SK-N-SH (cell line): ENCODE data around the gene ARHGEF39. TPM values are rescaled to one million over a fixed set of nuclear protein-coding genes. Genes with fewer than 3 reads are reported as not detected.

Experiments used
- CTCF ChIA-PET: fragments of 300-600, 350-600 bp; formaldehyde crosslinking; extraction: SDS; loops from one replicate; lab custom pipeline; 2021; lab: Yijun Ruan, JAX
- POLR2A ChIA-PET: fragments of 350-600 bp; sonication (Branson Sonifier 250); formaldehyde crosslinking; extraction: SDS; loops from one replicate; lab custom pipeline; 2020; ENCODE audit warnings: antibody characterized with exemption, inconsistent platforms; lab: Yijun Ruan, JAX
- DNase-seq: peaks from one replicate; pipeline ENCODE4 v3.0.0; 2012
- H2AFZ ChIP-seq: fragments of 200-600 bp; sonication (generic); 2 replicates; pipeline ENCODE4 v1.8.1; 2016; ENCODE audit warnings: antibody characterized with exemption, mild to moderate bottlenecking, low read depth
- H3F3A ChIP-seq: fragments of 200-600 bp; sonication (generic); replicated peaks from 2 replicates; pipeline ENCODE3; 2016; ENCODE audit warnings: antibody characterized with exemption, mild to moderate bottlenecking; ENCODE audit not compliant: insufficient read depth
- H3K27ac ChIP-seq, 2 experiments: fragments of 200-500 bp in 1 of 2; fragments of 200-600 bp in 1 of 2; sonication (Bioruptor generic) in 1 of 2; sonication (generic), shearing (Covaris generic) in 1 of 2; 2 replicates each; pipeline versions ENCODE4 v1.5.1 to v1.6.1; 2014 to 2016; ENCODE audit warnings: low read depth in 2 of 2, inconsistent platforms in 1 of 2, low read length in 1 of 2, mild to moderate bottlenecking in 1 of 2, mixed read lengths in 1 of 2
- H3K27me3 ChIP-seq: fragments of 200-600 bp; sonication (generic), shearing (Covaris generic); 2 replicates; pipeline ENCODE4 v1.6.1; 2016; ENCODE audit warnings: mixed run types; ENCODE audit not compliant: insufficient read depth
- H3K36me3 ChIP-seq, 2 experiments: fragments of 200-500 bp in 1 of 2; fragments of 200-600 bp in 1 of 2; sonication (Bioruptor generic) in 1 of 2; sonication (generic) in 1 of 2; replicated peaks in 1 of 2; 2 replicates each; pipeline versions ENCODE3 to v1.5.1; 2014 to 2016; ENCODE audit warnings: low read length in 1 of 2, mild to moderate bottlenecking in 1 of 2; ENCODE audit not compliant: insufficient read depth in 2 of 2, control insufficient read depth in 1 of 2
- H3K4me1 ChIP-seq, 2 experiments: fragments of 200-500 bp in 1 of 2; fragments of 200-600 bp in 1 of 2; sonication (Bioruptor generic) in 1 of 2; sonication (generic), shearing (Covaris generic) in 1 of 2; 2 replicates each; pipeline versions ENCODE4 v1.5.1 to v1.6.1; 2014 to 2016; ENCODE audit warnings: low read depth in 1 of 2, low read length in 1 of 2, mixed run types in 1 of 2; ENCODE audit not compliant: insufficient read depth in 2 of 2, control insufficient read depth in 1 of 2
- H3K4me2 ChIP-seq: fragments of 200-600 bp; sonication (generic), shearing (Covaris generic); 2 replicates; pipeline ENCODE4 v1.6.1; 2017; ENCODE audit warnings: mixed run types
- H3K4me3 ChIP-seq, 2 experiments: fragments of 200-500 bp in 1 of 2; fragments of 200-600 bp in 1 of 2; sonication (Bioruptor generic) in 1 of 2; sonication (generic), shearing (Covaris generic) in 1 of 2; 2 replicates each; pipeline versions ENCODE4 v1.5.1 to v1.8.1; 2014 to 2016; ENCODE audit warnings: low read depth in 2 of 2, inconsistent platforms in 1 of 2, low read length in 1 of 2, mild to moderate bottlenecking in 1 of 2, mixed read lengths in 1 of 2, moderate library complexity in 1 of 2
- H3K79me2 ChIP-seq: fragments of 200-600 bp; sonication (generic); 2 replicates; pipeline ENCODE4 v1.8.1; 2017; ENCODE audit warnings: mild to moderate bottlenecking; ENCODE audit not compliant: insufficient read depth
- H3K9ac ChIP-seq: fragments of 200-600 bp; sonication (generic); 2 replicates; pipeline ENCODE4 v1.6.1; 2017; ENCODE audit warnings: mixed run types
- H3K9me2 ChIP-seq: fragments of 200-600 bp; sonication (generic); 2 replicates; pipeline ENCODE4 v1.6.1; 2017; ENCODE audit warnings: mixed run types
- H3K9me3 ChIP-seq: fragments of 200-600 bp; sonication (generic); 2 replicates; pipeline ENCODE4 v1.6.1; 2017; ENCODE audit warnings: mixed run types, mild to moderate bottlenecking, moderate library complexity
- H4K20me1 ChIP-seq: fragments of 200-600 bp; sonication (generic); 2 replicates; pipeline ENCODE4 v1.6.1; 2017; ENCODE audit warnings: mild to moderate bottlenecking, mixed run types; ENCODE audit not compliant: insufficient read depth
- EP300 ChIP-seq, 2 experiments: IDR thresholded peaks; 2 replicates each; pipeline versions ENCODE4 v1.4.0 to v1.6.1; 2012; ENCODE audit warnings: borderline replicate concordance in 1 of 2, low read depth in 1 of 2, low read length in 1 of 2
- EZH2phosphoT487 ChIP-seq: fragments of 200-600 bp; sonication (generic); IDR thresholded peaks from 2 replicates; pipeline ENCODE4 v1.6.1; 2017; ENCODE audit warnings: low read depth, mixed run types, mild to moderate bottlenecking, antibody characterized with exemption, moderate library complexity, borderline replicate concordance
- FOSL2 ChIP-seq: IDR thresholded peaks from 2 replicates; pipeline ENCODE4 v1.4.0; 2012; ENCODE audit warnings: low read depth, mild to moderate bottlenecking, moderate library complexity, borderline replicate concordance
- GATA2 ChIP-seq: sonication (generic); formaldehyde crosslinking; IDR thresholded peaks from 2 replicates; pipeline ENCODE4 v1.5.0; 2020; ENCODE audit warnings: mild to moderate bottlenecking, missing genetic modification reagents
- IRF3 ChIP-seq: fragments of 150-350 bp; IDR thresholded peaks from 2 replicates; pipeline ENCODE4 v1.6.1; 2016; ENCODE audit warnings: mild to moderate bottlenecking, low read depth, low read length
- MAX ChIP-seq: IDR thresholded peaks from 2 replicates; pipeline ENCODE4 v1.4.0; 2012; ENCODE audit warnings: low read depth
- MXI1 ChIP-seq: IDR thresholded peaks from 2 replicates; pipeline ENCODE4 v1.6.1; 2012; ENCODE audit warnings: mild to moderate bottlenecking, low read depth, low read length, improper control_type of control experiment
- POLR2AphosphoS5 ChIP-seq: IDR thresholded peaks from 2 replicates; pipeline ENCODE4 v1.6.1; 2012; ENCODE audit warnings: low read depth, low read length
- RAD21 ChIP-seq: IDR thresholded peaks from 2 replicates; pipeline ENCODE4 v1.6.1; 2012; ENCODE audit warnings: mild to moderate bottlenecking, low read length
- TAF1 ChIP-seq: IDR thresholded peaks from 2 replicates; pipeline ENCODE4 v1.6.1; 2012; ENCODE audit warnings: low read depth, mild to moderate bottlenecking, low read length, moderate library complexity, borderline replicate concordance
- USF2 ChIP-seq: fragments of 150-350 bp; IDR thresholded peaks from 2 replicates; pipeline ENCODE4 v1.6.1; 2017; ENCODE audit warnings: antibody characterized with exemption, low read length, low read depth, borderline replicate concordance
- YY1 ChIP-seq: IDR thresholded peaks from 2 replicates; pipeline ENCODE4 v1.4.0; 2012; ENCODE audit warnings: low read depth, mild to moderate bottlenecking
- ZBTB33 ChIP-seq: IDR thresholded peaks from 2 replicates; pipeline ENCODE4 v1.4.0; 2012; ENCODE audit warnings: low read depth, borderline replicate concordance
- WGBS: methylation state at CpG from one replicate; pipeline ENCODE4 v1.1.6; 2017; ENCODE audit warnings: low lambda C conversion rate; 5-methylcytosine and 5-hydroxymethylcytosine counted together
- polyA plus RNA-seq, 3 experiments: library from polyadenylated mRNA; depleted of rRNA; stranded (reverse); fragments of >200 nt; gene quantifications; 2 replicates each; pipeline ENCODE4 v1.2.3, GENCODE V29; 2012

The ARHGEF39 gene
- polyA plus RNA-seq, 1 of the 3 experiments (the other 2 are of a cell fraction), result 4.9 TPM

- Histone ChIP-seq H3K9me3 (no peaks in the 10 kb centered on the region), H3K36me3 (peaks cover 6 to 7% of the 10 kb centered on the region in 2 experiments), H3K9me2 (no peaks in the 10 kb centered on the region), H3K4me2 (peak overlapping the region; percentile 91), H3K27me3 (no peaks in the 10 kb centered on the region), H3K79me2 (peaks cover 44% of the 10 kb centered on the region), H3K4me3 (peak overlapping the region; percentile 62 to 73), H2AFZ (peak overlapping the region; percentile 84), H3K9ac (peak overlapping the region; percentile 95), H4K20me1 (peaks cover 34% of the 10 kb centered on the region), H3F3A (peaks cover 56% of the 10 kb centered on the region), H3K27ac (peak overlapping the region; percentile 93 to 96), H3K4me1 (peaks cover 19 to 34% of the 10 kb centered on the region in 2 experiments; a peak in 3 of 4 replicates)
- ChIA-PET POLR2A (interaction anchor here (0.6 to 1.7 kb wide), 8 partner anchors 11 to 271 kb away, joined by 3 to 10 read pairs (median 4); partner anchors contain the start of genes CA9, CCDC107, CREB3 and RMRP), CTCF (interaction anchor here (0.9 to 2.7 kb wide), 11 partner anchors 15 to 83 kb away, joined by 3 to 21 read pairs (median 4); partner anchors contain the start of genes ARHGEF39, CCDC107 and RMRP)
- peak; percentile 90 for DNase-seq
- peak; percentile 9; the same call in 1 of the 2 replicates for TF ChIP-seq TAF1
- peak; percentile 51; the same call in 1 of the 2 replicates for TF ChIP-seq MAX
- no peak for TF ChIP-seq IRF3
- no peak for TF ChIP-seq RAD21
- no peak for TF ChIP-seq YY1
- TF ChIP-seq GATA2, result no peak
- TF ChIP-seq MXI1, result peak; percentile 23
- TF ChIP-seq USF2, result no peak
- no peak for TF ChIP-seq ZBTB33
- TF ChIP-seq FOSL2, result no peak
- TF ChIP-seq POLR2AphosphoS5, result 0 out of 2 replicates have a peak, but pooled peaks have one; percentile 33
- TF ChIP-seq EZH2phosphoT487, result no peak
- TF ChIP-seq EP300 (IDR thresholded peaks at IDR 0.05; ENCODE audit: borderline replicate concordance in 1 of 2, low read depth in 1 of 2, low read length in 1 of 2), result no peak; a peak in 1 of 4 replicates
- 2% methylated on average over 34 of the region's 61 CpGs for WGBS
Observed at GRCh38 chr9:35690614-35691333, 25.8 kb upstream of the ARHGEF39 start.
